ENCODE measurements around the gene TMEM212. TPM values are rescaled to one million over a fixed set of nuclear protein-coding genes. Genes with fewer than 3 reads are reported as not detected.

The TMEM212 gene
- polyA plus RNA-seq, 1 donor (not counting 4 experiments of a cell fraction or from before 2014, with no cell fraction given): not detected

GRCh38 chr3:171830518-171830875 is 12.7 kb upstream of the TMEM212 start:
- no peaks in the 10 kb centered on the region for H3K4me1 ChIP-seq (ENCODE audit: control insufficient read depth, extremely low read depth, insufficient read depth, low read length)
- H2AFZ ChIP-seq (ENCODE audit: control insufficient read depth, low read length): no peak overlapping the region
- H3K36me3 ChIP-seq (ENCODE audit: control insufficient read depth in 2 of 2, extremely low read depth in 1 of 2, insufficient read depth in 2 of 2, low read length in 2 of 2): no peaks in the 10 kb centered on the region
- H3K4me2 ChIP-seq (ENCODE audit: control insufficient read depth, extremely low read depth, insufficient read depth, low read depth, low read length): no peak overlapping the region
- no peak overlapping the region for H3K27ac ChIP-seq (ENCODE audit: control insufficient read depth, insufficient read depth, low read length)
- TF ChIP-seq EZH2 (IDR thresholded peaks at IDR 0.05; ENCODE audit: low read length) (no peak), CTCF (optimal IDR thresholded peaks at IDR 0.05 in 1 of 3, IDR thresholded peaks at IDR 0.05 in 1 of 3, conservative IDR thresholded peaks at IDR 0.05 in 1 of 3; ENCODE audit: extremely low read depth in 1 of 3, insufficient read depth in 2 of 3, low read length in 3 of 3) (no peak)
- no peak overlapping the region for H3K4me3 ChIP-seq (ENCODE audit: control insufficient read depth in 2 of 3, extremely low read depth in 1 of 3, insufficient read depth in 2 of 3, low read depth in 1 of 3, low read length in 3 of 3)
- no peaks in the 10 kb centered on the region for H3K9me3 ChIP-seq (ENCODE audit: control insufficient read depth, low read depth, low read length)
- no peaks in the 10 kb centered on the region for H3K79me2 ChIP-seq (ENCODE audit: control insufficient read depth, insufficient read depth, low read length)
- no peaks in the 10 kb centered on the region for H3K27me3 ChIP-seq (ENCODE audit: control insufficient read depth, extremely low read depth, insufficient read depth, low read length)
- H3K9me1 ChIP-seq (ENCODE audit: control insufficient read depth, extremely low read depth, insufficient read depth, low read length): no peaks in the 10 kb centered on the region
- no peaks in the 10 kb centered on the region for H4K20me1 ChIP-seq (ENCODE audit: control insufficient read depth, extremely low read depth, insufficient read depth, low read length)
- dilution Hi-C loops (cut with MboI; ENCODE audit: extremely low pct_ligation_motif_present, low sequenced_read_pairs): no loop called here
- DNase-seq (ENCODE audit: low read depth, low spot score) (no peak), FAIRE-seq (no peak)
- no peak overlapping the region for H3K9ac ChIP-seq (ENCODE audit: control insufficient read depth, extremely low read depth, insufficient read depth, low read length)

- dilution Hi-C loops (cut with MboI; ENCODE audit: extremely low pct_ligation_motif_present, low sequenced_read_pairs): no loop called here
- Histone ChIP-seq H3K27ac (ENCODE audit: control insufficient read depth, insufficient read depth, low read length) (no peak overlapping the region), H3K9me1 (ENCODE audit: control insufficient read depth, extremely low read depth, insufficient read depth, low read length) (no peaks in the 10 kb centered on the region), H3K4me3 (ENCODE audit: control insufficient read depth in 2 of 3, extremely low read depth in 1 of 3, insufficient read depth in 2 of 3, low read depth in 1 of 3, low read length in 3 of 3) (no peak overlapping the region), H3K79me2 (ENCODE audit: control insufficient read depth, insufficient read depth, low read length) (no peaks in the 10 kb centered on the region), H2AFZ (ENCODE audit: control insufficient read depth, low read length) (no peak overlapping the region), H3K27me3 (ENCODE audit: control insufficient read depth, extremely low read depth, insufficient read depth, low read length) (no peaks in the 10 kb centered on the region), H3K9ac (ENCODE audit: control insufficient read depth, extremely low read depth, insufficient read depth, low read length) (no peak overlapping the region), H3K4me1 (ENCODE audit: control insufficient read depth, extremely low read depth, insufficient read depth, low read length) (no peaks in the 10 kb centered on the region), H3K9me3 (ENCODE audit: control insufficient read depth, low read depth, low read length) (no peaks in the 10 kb centered on the region), H3K4me2 (ENCODE audit: control insufficient read depth, extremely low read depth, insufficient read depth, low read depth, low read length) (no peak overlapping the region), H3K36me3 (ENCODE audit: control insufficient read depth in 2 of 2, extremely low read depth in 1 of 2, insufficient read depth in 2 of 2, low read length in 2 of 2) (no peaks in the 10 kb centered on the region), H4K20me1 (ENCODE audit: control insufficient read depth, extremely low read depth, insufficient read depth, low read length) (no peaks in the 10 kb centered on the region)
- FAIRE-seq (no peak), DNase-seq (ENCODE audit: low read depth, low spot score) (no peak)
- TF ChIP-seq EZH2 (IDR thresholded peaks at IDR 0.05; ENCODE audit: low read length): no peak
- no peak for TF ChIP-seq CTCF (optimal IDR thresholded peaks at IDR 0.05 in 1 of 3, IDR thresholded peaks at IDR 0.05 in 1 of 3, conservative IDR thresholded peaks at IDR 0.05 in 1 of 3; ENCODE audit: extremely low read depth in 1 of 3, insufficient read depth in 2 of 3, low read length in 3 of 3)
These were observed 11.2 kb upstream of the TMEM212 start for GRCh38 chr3:171831936-171832335.
